ENCODE data around the gene PAEP. TPM values are rescaled to one million over a fixed set of nuclear protein-coding genes. Genes with fewer than 3 reads are reported as not detected.

The PAEP gene
- total and polyA plus RNA-seq, 7 donors: not detected

- intact Hi-C loops (cut with DNase I): no loop called here
- no peak for DNase-seq
- H3K27ac ChIP-seq: no peak overlapping the region
- no peak overlapping the region for H3K4me3 ChIP-seq
- WGBS, 3 donors: 79 to 85% (median 81%) methylated on average over 17 of the region's 17 CpGs
- TF ChIP-seq CTCF (IDR thresholded peaks at IDR 0.05): no peak
- ATAC-seq: no peak
- H3K9me3 ChIP-seq: no peaks in the 10 kb centered on the region
- H3K4me1 ChIP-seq: no peaks in the 10 kb centered on the region
- peaks cover 0 to 57% (median 1%) of the 10 kb centered on the region in 3 donors for H3K27me3 ChIP-seq (ENCODE audit: insufficient read depth in 3 of 3, low read length in 2 of 3)
- H3K36me3 ChIP-seq (ENCODE audit: insufficient read depth in 1 of 2, low read depth in 1 of 2): no peaks in the 10 kb centered on the region
Observed at GRCh38 chr9:135562235-135562745, 734 bp downstream of the PAEP start.

GRCh38 chr9:135563039-135563476 is 1.5 kb downstream of the PAEP start:
- Histone ChIP-seq H3K27me3 (ENCODE audit: insufficient read depth in 3 of 3, low read length in 2 of 3) (peaks cover 0 to 58% (median 1%) of the 10 kb centered on the region in 3 donors), H3K4me1 (no peaks in the 10 kb centered on the region), H3K27ac (no peak overlapping the region), H3K36me3 (ENCODE audit: insufficient read depth in 1 of 2, low read depth in 1 of 2) (no peaks in the 10 kb centered on the region), H3K4me3 (no peak overlapping the region), H3K9me3 (no peaks in the 10 kb centered on the region)
- intact Hi-C loops (cut with DNase I): no loop called here
- 80 to 83% (median 81%) methylated on average over 1 of the region's 1 CpG for WGBS, 3 donors
- DNase-seq: no peak
- ATAC-seq: no peak
- no peak for TF ChIP-seq CTCF (IDR thresholded peaks at IDR 0.05)

- ATAC-seq (no peak), DNase-seq (no peak)
- Histone ChIP-seq H3K27ac (no peak overlapping the region), H3K4me1 (no peaks in the 10 kb centered on the region), H3K9me3 (no peaks in the 10 kb centered on the region), H3K27me3 (ENCODE audit: insufficient read depth in 3 of 3, low read length in 2 of 3) (peaks cover 0 to 58% (median 1%) of the 10 kb centered on the region in 3 donors), H3K4me3 (no peak overlapping the region), H3K36me3 (ENCODE audit: insufficient read depth in 1 of 2, low read depth in 1 of 2) (no peaks in the 10 kb centered on the region)
- TF ChIP-seq CTCF (IDR thresholded peaks at IDR 0.05): no peak
- intact Hi-C loops (cut with DNase I): no loop called here
- 68 to 74% (median 71%) methylated on average over 12 of the region's 12 CpGs for WGBS, 3 donors
Observed at GRCh38 chr9:135563858-135564257, 2.3 kb downstream of the PAEP start.

GRCh38 chr9:135565141-135565628 is 3.6 kb downstream of the PAEP start:
- intact Hi-C loops (cut with DNase I): no loop called here
- ATAC-seq (no peak), DNase-seq (no peak)
- no peak for TF ChIP-seq CTCF (IDR thresholded peaks at IDR 0.05)
- no peak overlapping the region for H3K4me3 ChIP-seq
- 66 to 68% (median 68%) methylated on average over 9 of the region's 9 CpGs for WGBS, 3 donors
- H3K4me1 ChIP-seq: no peaks in the 10 kb centered on the region
- H3K27me3 ChIP-seq (ENCODE audit: insufficient read depth in 3 of 3, low read length in 2 of 3): peaks cover 0 to 51% (median 1%) of the 10 kb centered on the region in 3 donors
- H3K9me3 ChIP-seq: no peaks in the 10 kb centered on the region
- no peaks in the 10 kb centered on the region for H3K36me3 ChIP-seq (ENCODE audit: insufficient read depth in 1 of 2, low read depth in 1 of 2)
- no peak overlapping the region for H3K27ac ChIP-seq

GRCh38 chr9:135565636-135566035 is 4.1 kb downstream of the PAEP start:
- intact Hi-C loops (cut with DNase I): no loop called here
- TF ChIP-seq CTCF (IDR thresholded peaks at IDR 0.05): no peak
- DNase-seq (no peak), ATAC-seq (no peak)
- Histone ChIP-seq H3K36me3 (ENCODE audit: insufficient read depth in 1 of 2, low read depth in 1 of 2) (no peaks in the 10 kb centered on the region), H3K4me3 (no peak overlapping the region), H3K9me3 (no peaks in the 10 kb centered on the region), H3K4me1 (no peaks in the 10 kb centered on the region), H3K27me3 (ENCODE audit: insufficient read depth in 3 of 3, low read length in 2 of 3) (peaks cover 0 to 50% (median 1%) of the 10 kb centered on the region in 3 donors), H3K27ac (no peak overlapping the region)
- WGBS, 3 donors: 45 to 57% (median 47%) methylated on average over 8 of the region's 8 CpGs

All from psoas muscle (tissue), 8 donors.